IMR-90 (cell line): Measurements from ENCODE around the gene OPN1LW.

Source experiments
- CTCF ChIP-seq: conservative IDR thresholded peaks from 2 replicates; pipeline ENCODE4 v1.5.1; 2012; ENCODE audit warnings: mild to moderate bottlenecking, low read depth, low read length, improper control_type of control experiment
- USF2 ChIP-seq: fragments of 150-350 bp; IDR thresholded peaks from 2 replicates; pipeline ENCODE4 v1.6.1; 2017; ENCODE audit warnings: mild to moderate bottlenecking, antibody characterized with exemption, low read length, low read depth

GRCh38 chrX:154121207-154121606, 22.8 kb upstream of the OPN1LW start:
- TF ChIP-seq CTCF = no peak
- TF ChIP-seq USF2 = no peak
